Endothelial cell of umbilical vein (primary cell): Measurements from ENCODE around the gene RPS6KA5. TPM values are rescaled to one million over a fixed set of nuclear protein-coding genes. Genes with fewer than 3 reads are reported as not detected.

Experiments used
- BruUV-seq: library from RNA; stranded (reverse); fragments of 400-500 nt; replicated peaks from 2 replicates; lab custom pipeline; 2021; lab: Mats Ljungman, UMichigan
- CTCF ChIA-PET: fragments of 300-600, 350-600 bp; sonication (Branson Sonifier 250); formaldehyde crosslinking; loops from one replicate; lab custom pipeline; 2021; ENCODE audit warnings: antibody characterized with exemption, inconsistent platforms; lab: Charles Lee
- POLR2A ChIA-PET: fragments of 300-600, 350-600 bp; sonication (Branson Sonifier 250); formaldehyde crosslinking; loops from one replicate; lab custom pipeline; 2021; ENCODE audit warnings: antibody characterized with exemption, inconsistent platforms; lab: Charles Lee
- DNase-seq: peaks from one replicate; pipeline ENCODE4 v3.0.0-alpha.2; 2011; ENCODE audit warnings: low read depth, low spot score
- FAIRE-seq: peaks from 2 replicates; lab custom pipeline; 2011; peaks lifted over from hg19 to GRCh38; lab: Jason Lieb, UNC
- H2AFZ ChIP-seq: 2 replicates; pipeline ENCODE4 v1.6.0; 2012; ENCODE audit warnings: low read depth, low read length, control low read depth, inconsistent platforms
- H3K27ac ChIP-seq: 2 replicates; pipeline ENCODE4 v1.5.1; 2011; ENCODE audit warnings: low read depth, mild to moderate bottlenecking, control low read depth, low read length, moderate library complexity; ENCODE audit not compliant: insufficient read depth
- H3K27me3 ChIP-seq, 2 experiments: 2 replicates each; pipeline versions ENCODE4 v1.6.0 to v1.6.1; 2011; ENCODE audit warnings: low read length in 2 of 2, mixed read lengths in 1 of 2; ENCODE audit not compliant: control insufficient read depth in 2 of 2, insufficient read depth in 2 of 2
- H3K36me3 ChIP-seq, 2 experiments: 2 replicates in 1 of 2; 3 replicates in 1 of 2; pipeline ENCODE4 v1.5.1; 2011; ENCODE audit warnings: low read length in 2 of 2, mild to moderate bottlenecking in 1 of 2, moderate library complexity in 1 of 2; ENCODE audit not compliant: control insufficient read depth in 2 of 2, insufficient read depth in 2 of 2; ENCODE audit errors: extremely low read depth in 1 of 2
- H3K4me1 ChIP-seq: 3 replicates; pipeline ENCODE4 v1.5.1; 2011; ENCODE audit warnings: mild to moderate bottlenecking, low read length; ENCODE audit not compliant: control insufficient read depth, insufficient read depth; ENCODE audit errors: extremely low read depth
- H3K4me2 ChIP-seq: 2 replicates; pipeline ENCODE4 v1.6.1; 2011; ENCODE audit warnings: low read length, control low read depth, mixed read lengths; ENCODE audit not compliant: insufficient read depth
- H3K4me3 ChIP-seq, 3 experiments: fragments of 200-600 bp in 1 of 3; sonication (generic), shearing (Covaris generic) in 1 of 3; replicated peaks in 1 of 3; 2 replicates each; pipeline ENCODE4 v1.5.1; 2011 to 2016; ENCODE audit warnings: control low read depth in 3 of 3, low read length in 3 of 3, mild to moderate bottlenecking in 2 of 3, inconsistent platforms in 1 of 3, low read depth in 1 of 3, moderate library complexity in 1 of 3; ENCODE audit not compliant: insufficient read depth in 1 of 3
- H3K79me2 ChIP-seq: 2 replicates; pipeline ENCODE4 v1.6.0; 2012; ENCODE audit warnings: low read length, inconsistent platforms; ENCODE audit not compliant: control insufficient read depth, insufficient read depth
- H3K9ac ChIP-seq: replicated peaks from 2 replicates; pipeline ENCODE3; 2011; ENCODE audit warnings: low read length, control low read depth; ENCODE audit not compliant: insufficient read depth; ENCODE audit errors: extremely low read depth
- H3K9me1 ChIP-seq: replicated peaks from 3 replicates; pipeline ENCODE4 v1.6.0; 2011; ENCODE audit warnings: mild to moderate bottlenecking, low read length; ENCODE audit not compliant: control insufficient read depth, insufficient read depth; ENCODE audit errors: extremely low read depth
- H3K9me3 ChIP-seq: replicated peaks from 2 replicates; pipeline ENCODE4 v1.5.1; 2012; ENCODE audit warnings: low read length, inconsistent platforms; ENCODE audit not compliant: control insufficient read depth, insufficient read depth
- H4K20me1 ChIP-seq: replicated peaks from 2 replicates; pipeline ENCODE3; 2011; ENCODE audit warnings: mild to moderate bottlenecking, low read length; ENCODE audit not compliant: control insufficient read depth, insufficient read depth; ENCODE audit errors: extremely low read depth
- CTCF ChIP-seq, 2 donors: IDR thresholded peaks; 1 replicate in 1 of 2; 2 replicates in 1 of 2; pipeline ENCODE4 v1.5.1; 2011; ENCODE audit warnings: low read length in 2 of 2, mild to moderate bottlenecking in 2 of 2, moderate library complexity in 2 of 2, control low read depth in 1 of 2, inconsistent platforms in 1 of 2, low read depth in 1 of 2; ENCODE audit not compliant: insufficient read depth in 1 of 2; ENCODE audit errors: extremely low read depth in 1 of 2
- EZH2 ChIP-seq: IDR thresholded peaks from 2 replicates; pipeline ENCODE4 v1.6.1; 2012; ENCODE audit warnings: borderline replicate concordance, low read depth, mild to moderate bottlenecking, moderate library complexity, low read length, inconsistent platforms; ENCODE audit not compliant: severe bottlenecking
- FOS ChIP-seq: IDR thresholded peaks from 2 replicates; pipeline ENCODE4 v1.6.1; 2011; ENCODE audit warnings: mild to moderate bottlenecking, low read length, moderate library complexity, borderline replicate concordance; ENCODE audit not compliant: insufficient read depth
- GATA2 ChIP-seq: IDR thresholded peaks from 2 replicates; pipeline ENCODE4 v1.7.0; 2011; ENCODE audit warnings: low read depth, mild to moderate bottlenecking, moderate library complexity, mixed read lengths, low read length; ENCODE audit not compliant: insufficient read length, insufficient read depth
- JUN ChIP-seq: IDR thresholded peaks from 2 replicates; pipeline ENCODE4 v1.6.1; 2011; ENCODE audit warnings: borderline replicate concordance, low read depth; ENCODE audit not compliant: insufficient read length, insufficient read depth
- MAX ChIP-seq: IDR thresholded peaks from 2 replicates; pipeline ENCODE4 v1.6.1; 2011; ENCODE audit not compliant: insufficient read depth, insufficient read length
- MYC ChIP-seq: IDR thresholded peaks from one replicate; pipeline ENCODE4 v1.6.1; 2011; ENCODE audit warnings: mild to moderate bottlenecking, low read depth, low read length
- POLR2A ChIP-seq: IDR thresholded peaks from 2 replicates; pipeline ENCODE4 v1.6.1; 2012; ENCODE audit warnings: low read depth, mild to moderate bottlenecking, control low read depth, low read length
- POLR2AphosphoS5 ChIP-seq: IDR thresholded peaks from 2 replicates; pipeline ENCODE4 v1.6.1; 2012; ENCODE audit warnings: low read depth, mild to moderate bottlenecking, control low read depth, low read length, moderate library complexity; ENCODE audit not compliant: insufficient read depth
- dilution Hi-C: fragments of 300-500 bp; cut with MboI; formaldehyde crosslinking; loops from one replicate; pipeline ENCODE4 v1.15.0; 2019; ENCODE audit warnings: low sequenced_read_pairs; ENCODE audit not compliant: extremely low pct_ligation_motif_present
- intact Hi-C: fragments of 100-400 bp; cut with micrococcal nuclease; formaldehyde crosslinking; loops from one replicate; pipeline ENCODE4 v1.10.0; 2022
- polyA plus RNA-seq, 4 experiments: library from polyadenylated mRNA; depleted of rRNA in 3 of 4; stranded (reverse) in 3 of 4; unstranded in 1 of 4; fragments of >200 nt; gene quantifications; 2 replicates each; pipeline versions ENCODE4 v1.2.1 to v1.2.3, GENCODE V29; 2011 to 2012; ENCODE audit warnings: missing spikeins in 1 of 4
- total RNA-seq: library from RNA; stranded (reverse); gene quantifications from 2 replicates; pipeline ENCODE4 v1.2.3, GENCODE V29; 2021

The RPS6KA5 gene
- total and polyA plus RNA-seq, 2 donors (not counting 3 experiments of a cell fraction or from before 2014, with no cell fraction given) = 2.9 to 5.4 TPM

GRCh38 chr14:91031666-91032065 lies 28.8 kb downstream of the RPS6KA5 start:
- CTCF ChIA-PET = no interaction called here
- no peak for FAIRE-seq

More at GRCh38 chr14:91031666-91032065, 28.8 kb downstream of the RPS6KA5 start:
- POLR2A ChIA-PET = no interaction called here
- Histone ChIP-seq H3K4me2 (no peak overlapping the region), H3K27ac (no peak overlapping the region), H3K27me3 (no peaks in the 10 kb centered on the region), H4K20me1 (no peaks in the 10 kb centered on the region), H3K4me3 (no peak overlapping the region), H3K4me1 (peaks cover 6% of the 10 kb centered on the region), H3K9me3 (no peaks in the 10 kb centered on the region), H3K9me1 (no peaks in the 10 kb centered on the region), H3K36me3 (no peaks in the 10 kb centered on the region), H2AFZ (no peak overlapping the region), H3K79me2 (no peaks in the 10 kb centered on the region), H3K9ac (no peak overlapping the region)
- TF ChIP-seq POLR2AphosphoS5 = no peak
- TF ChIP-seq MYC = no peak
- no peak for TF ChIP-seq POLR2A
- no peak for TF ChIP-seq JUN
- no peak for TF ChIP-seq GATA2
- no peak for TF ChIP-seq EZH2
- TF ChIP-seq CTCF (IDR thresholded peaks at IDR 0.05; ENCODE audit: extremely low read depth in 1 of 2, insufficient read depth in 1 of 2, low read depth in 1 of 2, low read length in 2 of 2) = no peak
- TF ChIP-seq MAX = no peak
- no peak for TF ChIP-seq FOS
- intact Hi-C loops (no loop called here), dilution Hi-C loops (no loop called here)
- DNase-seq = no peak
- no TSS peak for BruUV-seq
